SK-N-SH (cell line): Measurements from ENCODE around the gene RABGAP1L. TPM values are rescaled to one million over a fixed set of nuclear protein-coding genes. Genes with fewer than 3 reads are reported as not detected.

Source experiments
- CTCF ChIA-PET: fragments of 300-600, 350-600 bp; formaldehyde crosslinking; extraction: SDS; loops from one replicate; lab custom pipeline; 2021; lab: Yijun Ruan, JAX
- POLR2A ChIA-PET: fragments of 350-600 bp; sonication (Branson Sonifier 250); formaldehyde crosslinking; extraction: SDS; loops from one replicate; lab custom pipeline; 2020; ENCODE audit warnings: antibody characterized with exemption, inconsistent platforms; lab: Yijun Ruan, JAX
- DNase-seq: peaks from one replicate; pipeline ENCODE4 v3.0.0; 2012
- H2AFZ ChIP-seq: fragments of 200-600 bp; sonication (generic); 2 replicates; pipeline ENCODE4 v1.8.1; 2016; ENCODE audit warnings: antibody characterized with exemption, mild to moderate bottlenecking, low read depth
- H3F3A ChIP-seq: fragments of 200-600 bp; sonication (generic); replicated peaks from 2 replicates; pipeline ENCODE3; 2016; ENCODE audit warnings: antibody characterized with exemption, mild to moderate bottlenecking; ENCODE audit not compliant: insufficient read depth
- H3K27ac ChIP-seq, 2 experiments: fragments of 200-500 bp in 1 of 2; fragments of 200-600 bp in 1 of 2; sonication (Bioruptor generic) in 1 of 2; sonication (generic), shearing (Covaris generic) in 1 of 2; 2 replicates each; pipeline versions ENCODE4 v1.5.1 to v1.6.1; 2014 to 2016; ENCODE audit warnings: low read depth in 2 of 2, inconsistent platforms in 1 of 2, low read length in 1 of 2, mild to moderate bottlenecking in 1 of 2, mixed read lengths in 1 of 2
- H3K27me3 ChIP-seq: fragments of 200-600 bp; sonication (generic), shearing (Covaris generic); 2 replicates; pipeline ENCODE4 v1.6.1; 2016; ENCODE audit warnings: mixed run types; ENCODE audit not compliant: insufficient read depth
- H3K36me3 ChIP-seq, 2 experiments: fragments of 200-500 bp in 1 of 2; fragments of 200-600 bp in 1 of 2; sonication (Bioruptor generic) in 1 of 2; sonication (generic) in 1 of 2; replicated peaks in 1 of 2; 2 replicates each; pipeline versions ENCODE3 to v1.5.1; 2014 to 2016; ENCODE audit warnings: low read length in 1 of 2, mild to moderate bottlenecking in 1 of 2; ENCODE audit not compliant: insufficient read depth in 2 of 2, control insufficient read depth in 1 of 2
- H3K4me1 ChIP-seq, 2 experiments: fragments of 200-500 bp in 1 of 2; fragments of 200-600 bp in 1 of 2; sonication (Bioruptor generic) in 1 of 2; sonication (generic), shearing (Covaris generic) in 1 of 2; 2 replicates each; pipeline versions ENCODE4 v1.5.1 to v1.6.1; 2014 to 2016; ENCODE audit warnings: low read depth in 1 of 2, low read length in 1 of 2, mixed run types in 1 of 2; ENCODE audit not compliant: insufficient read depth in 2 of 2, control insufficient read depth in 1 of 2
- H3K4me2 ChIP-seq: fragments of 200-600 bp; sonication (generic), shearing (Covaris generic); 2 replicates; pipeline ENCODE4 v1.6.1; 2017; ENCODE audit warnings: mixed run types
- H3K4me3 ChIP-seq, 2 experiments: fragments of 200-500 bp in 1 of 2; fragments of 200-600 bp in 1 of 2; sonication (Bioruptor generic) in 1 of 2; sonication (generic), shearing (Covaris generic) in 1 of 2; 2 replicates each; pipeline versions ENCODE4 v1.5.1 to v1.8.1; 2014 to 2016; ENCODE audit warnings: low read depth in 2 of 2, inconsistent platforms in 1 of 2, low read length in 1 of 2, mild to moderate bottlenecking in 1 of 2, mixed read lengths in 1 of 2, moderate library complexity in 1 of 2
- H3K79me2 ChIP-seq: fragments of 200-600 bp; sonication (generic); 2 replicates; pipeline ENCODE4 v1.8.1; 2017; ENCODE audit warnings: mild to moderate bottlenecking; ENCODE audit not compliant: insufficient read depth
- H3K9ac ChIP-seq: fragments of 200-600 bp; sonication (generic); 2 replicates; pipeline ENCODE4 v1.6.1; 2017; ENCODE audit warnings: mixed run types
- H3K9me2 ChIP-seq: fragments of 200-600 bp; sonication (generic); 2 replicates; pipeline ENCODE4 v1.6.1; 2017; ENCODE audit warnings: mixed run types
- H3K9me3 ChIP-seq: fragments of 200-600 bp; sonication (generic); 2 replicates; pipeline ENCODE4 v1.6.1; 2017; ENCODE audit warnings: mixed run types, mild to moderate bottlenecking, moderate library complexity
- H4K20me1 ChIP-seq: fragments of 200-600 bp; sonication (generic); 2 replicates; pipeline ENCODE4 v1.6.1; 2017; ENCODE audit warnings: mild to moderate bottlenecking, mixed run types; ENCODE audit not compliant: insufficient read depth
- CHD2 ChIP-seq: fragments of 150-350 bp; IDR thresholded peaks from 2 replicates; pipeline ENCODE4 v1.6.1; 2018; ENCODE audit warnings: low read length; ENCODE audit not compliant: partially characterized antibody
- EP300 ChIP-seq, 2 experiments: IDR thresholded peaks; 2 replicates each; pipeline versions ENCODE4 v1.4.0 to v1.6.1; 2012; ENCODE audit warnings: borderline replicate concordance in 1 of 2, low read depth in 1 of 2, low read length in 1 of 2
- FOXJ3 ChIP-seq: sonication (generic); formaldehyde crosslinking; IDR thresholded peaks from 2 replicates; pipeline ENCODE4 v1.5.1; 2020; ENCODE audit warnings: mild to moderate bottlenecking, missing genetic modification reagents
- FOXM1 ChIP-seq: IDR thresholded peaks from 2 replicates; pipeline ENCODE4 v1.4.0; 2012; ENCODE audit warnings: low read depth, mild to moderate bottlenecking
- GABPA ChIP-seq: IDR thresholded peaks from 2 replicates; pipeline ENCODE4 v1.4.0; 2012; ENCODE audit warnings: low read depth, mild to moderate bottlenecking
- NFIC ChIP-seq: IDR thresholded peaks from 2 replicates; pipeline ENCODE4 v1.4.0; 2012; ENCODE audit warnings: borderline replicate concordance
- RAD21 ChIP-seq: IDR thresholded peaks from 2 replicates; pipeline ENCODE4 v1.6.1; 2012; ENCODE audit warnings: mild to moderate bottlenecking, low read length
- RCOR1 ChIP-seq: fragments of 150-350 bp; IDR thresholded peaks from 2 replicates; pipeline ENCODE4 v1.6.1; 2017; ENCODE audit warnings: antibody characterized with exemption, low read length
- TAF1 ChIP-seq: IDR thresholded peaks from 2 replicates; pipeline ENCODE4 v1.6.1; 2012; ENCODE audit warnings: low read depth, mild to moderate bottlenecking, low read length, moderate library complexity, borderline replicate concordance
- TCF12 ChIP-seq: IDR thresholded peaks from 2 replicates; pipeline ENCODE4 v1.4.0; 2012
- WGBS: methylation state at CpG from one replicate; pipeline ENCODE4 v1.1.6; 2017; ENCODE audit warnings: low lambda C conversion rate; 5-methylcytosine and 5-hydroxymethylcytosine counted together
- polyA plus RNA-seq, 3 experiments: library from polyadenylated mRNA; depleted of rRNA; stranded (reverse); fragments of >200 nt; gene quantifications; 2 replicates each; pipeline ENCODE4 v1.2.3, GENCODE V29; 2012
- TF ChIP-seq, protein P1 (sequence below): fragments of 150-350 bp; IDR thresholded peaks from 2 replicates; pipeline ENCODE4 v1.6.1; 2016; ENCODE audit warnings: mild to moderate bottlenecking, low read depth, low read length
- TF ChIP-seq, protein P2 (sequence below): fragments of 150-350 bp; IDR thresholded peaks from 2 replicates; pipeline ENCODE4 v1.6.1; 2017; ENCODE audit warnings: antibody characterized with exemption, low read length, low read depth, borderline replicate concordance
- TF ChIP-seq, protein P3 (sequence below): fragments of 200-600 bp; sonication (generic); IDR thresholded peaks from 2 replicates; pipeline ENCODE4 v1.6.1; 2017; ENCODE audit warnings: antibody characterized with exemption, mild to moderate bottlenecking, moderate library complexity
- TF ChIP-seq, protein P4 (sequence below): IDR thresholded peaks from 2 replicates; pipeline ENCODE4 v1.4.0; 2012; ENCODE audit warnings: low read depth, borderline replicate concordance
- TF ChIP-seq, protein P5 (sequence below): IDR thresholded peaks from 2 replicates; pipeline ENCODE4; 2012

Gene RABGAP1L
- polyA plus RNA-seq, 1 of the 3 experiments (the other 2 are of a cell fraction) = 7.2 TPM

DNA sequence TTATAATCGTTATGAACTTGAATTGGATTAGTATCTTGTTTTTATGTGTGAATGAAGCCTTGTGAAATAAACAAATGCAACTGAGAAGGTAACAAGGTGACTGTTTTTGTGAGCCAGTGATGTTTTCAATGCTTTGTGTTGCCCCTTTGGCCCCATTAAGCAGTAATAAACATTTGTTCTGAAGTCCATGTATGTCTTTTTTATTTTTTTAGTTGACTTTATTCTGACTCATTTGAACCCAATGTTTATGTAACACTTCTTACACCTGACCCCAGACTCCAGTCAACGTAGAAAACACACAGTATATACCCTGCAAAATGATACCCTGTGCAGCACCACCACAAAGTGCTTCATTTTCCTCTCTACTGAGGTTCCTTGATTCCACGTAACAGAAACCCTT, 835.8 kb downstream of the RABGAP1L start:
- 87% methylated on average over 3 of the region's 3 CpGs for WGBS
- Histone ChIP-seq H3K79me2 (peaks cover 1% of the 10 kb centered on the region; the same call in 1 of the 2 replicates), H2AFZ (no peak overlapping the region), H3K9me3 (no peaks in the 10 kb centered on the region), H3K4me3 (no peak overlapping the region), H3K27ac (no peak overlapping the region), H3K4me1 (peaks cover 0 to 6% of the 10 kb centered on the region in 2 experiments; a peak in 2 of 4 replicates), H3K36me3 (peaks cover 4 to 9% of the 10 kb centered on the region in 2 experiments), H3K9me2 (no peaks in the 10 kb centered on the region), H3F3A (peaks cover 4% of the 10 kb centered on the region), H3K9ac (no peak overlapping the region), H3K4me2 (no peak overlapping the region), H4K20me1 (no peaks in the 10 kb centered on the region), H3K27me3 (no peaks in the 10 kb centered on the region)
- ChIA-PET CTCF (interaction anchor here (2.2 kb wide), 1 partner anchor 13 kb away, joined by 7 read pairs; no protein-coding TSS in a partner anchor), POLR2A (no interaction called here)
- TF ChIP-seq, protein P1, sequence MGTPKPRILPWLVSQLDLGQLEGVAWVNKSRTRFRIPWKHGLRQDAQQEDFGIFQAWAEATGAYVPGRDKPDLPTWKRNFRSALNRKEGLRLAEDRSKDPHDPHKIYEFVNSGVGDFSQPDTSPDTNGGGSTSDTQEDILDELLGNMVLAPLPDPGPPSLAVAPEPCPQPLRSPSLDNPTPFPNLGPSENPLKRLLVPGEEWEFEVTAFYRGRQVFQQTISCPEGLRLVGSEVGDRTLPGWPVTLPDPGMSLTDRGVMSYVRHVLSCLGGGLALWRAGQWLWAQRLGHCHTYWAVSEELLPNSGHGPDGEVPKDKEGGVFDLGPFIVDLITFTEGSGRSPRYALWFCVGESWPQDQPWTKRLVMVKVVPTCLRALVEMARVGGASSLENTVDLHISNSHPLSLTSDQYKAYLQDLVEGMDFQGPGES = no peak
- no peak for TF ChIP-seq FOXJ3 (CRISPR knock-in tag)
- TF ChIP-seq, protein P2, sequence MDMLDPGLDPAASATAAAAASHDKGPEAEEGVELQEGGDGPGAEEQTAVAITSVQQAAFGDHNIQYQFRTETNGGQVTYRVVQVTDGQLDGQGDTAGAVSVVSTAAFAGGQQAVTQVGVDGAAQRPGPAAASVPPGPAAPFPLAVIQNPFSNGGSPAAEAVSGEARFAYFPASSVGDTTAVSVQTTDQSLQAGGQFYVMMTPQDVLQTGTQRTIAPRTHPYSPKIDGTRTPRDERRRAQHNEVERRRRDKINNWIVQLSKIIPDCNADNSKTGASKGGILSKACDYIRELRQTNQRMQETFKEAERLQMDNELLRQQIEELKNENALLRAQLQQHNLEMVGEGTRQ = no peak
- TF ChIP-seq RCOR1 = no peak
- TF ChIP-seq CHD2 = no peak
- TF ChIP-seq, protein P3, sequence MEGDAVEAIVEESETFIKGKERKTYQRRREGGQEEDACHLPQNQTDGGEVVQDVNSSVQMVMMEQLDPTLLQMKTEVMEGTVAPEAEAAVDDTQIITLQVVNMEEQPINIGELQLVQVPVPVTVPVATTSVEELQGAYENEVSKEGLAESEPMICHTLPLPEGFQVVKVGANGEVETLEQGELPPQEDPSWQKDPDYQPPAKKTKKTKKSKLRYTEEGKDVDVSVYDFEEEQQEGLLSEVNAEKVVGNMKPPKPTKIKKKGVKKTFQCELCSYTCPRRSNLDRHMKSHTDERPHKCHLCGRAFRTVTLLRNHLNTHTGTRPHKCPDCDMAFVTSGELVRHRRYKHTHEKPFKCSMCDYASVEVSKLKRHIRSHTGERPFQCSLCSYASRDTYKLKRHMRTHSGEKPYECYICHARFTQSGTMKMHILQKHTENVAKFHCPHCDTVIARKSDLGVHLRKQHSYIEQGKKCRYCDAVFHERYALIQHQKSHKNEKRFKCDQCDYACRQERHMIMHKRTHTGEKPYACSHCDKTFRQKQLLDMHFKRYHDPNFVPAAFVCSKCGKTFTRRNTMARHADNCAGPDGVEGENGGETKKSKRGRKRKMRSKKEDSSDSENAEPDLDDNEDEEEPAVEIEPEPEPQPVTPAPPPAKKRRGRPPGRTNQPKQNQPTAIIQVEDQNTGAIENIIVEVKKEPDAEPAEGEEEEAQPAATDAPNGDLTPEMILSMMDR = no peak
- TF ChIP-seq RAD21 = no peak
- TF ChIP-seq, protein P4, sequence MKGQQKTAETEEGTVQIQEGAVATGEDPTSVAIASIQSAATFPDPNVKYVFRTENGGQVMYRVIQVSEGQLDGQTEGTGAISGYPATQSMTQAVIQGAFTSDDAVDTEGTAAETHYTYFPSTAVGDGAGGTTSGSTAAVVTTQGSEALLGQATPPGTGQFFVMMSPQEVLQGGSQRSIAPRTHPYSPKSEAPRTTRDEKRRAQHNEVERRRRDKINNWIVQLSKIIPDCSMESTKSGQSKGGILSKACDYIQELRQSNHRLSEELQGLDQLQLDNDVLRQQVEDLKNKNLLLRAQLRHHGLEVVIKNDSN = no peak
- TF ChIP-seq FOXM1 = no peak
- TF ChIP-seq TAF1 = no peak
- no peak for TF ChIP-seq GABPA
- TF ChIP-seq EP300 (IDR thresholded peaks at IDR 0.05; ENCODE audit: borderline replicate concordance in 1 of 2, low read depth in 1 of 2, low read length in 1 of 2) = no peak
- no peak for TF ChIP-seq TCF12
- TF ChIP-seq, protein P5, sequence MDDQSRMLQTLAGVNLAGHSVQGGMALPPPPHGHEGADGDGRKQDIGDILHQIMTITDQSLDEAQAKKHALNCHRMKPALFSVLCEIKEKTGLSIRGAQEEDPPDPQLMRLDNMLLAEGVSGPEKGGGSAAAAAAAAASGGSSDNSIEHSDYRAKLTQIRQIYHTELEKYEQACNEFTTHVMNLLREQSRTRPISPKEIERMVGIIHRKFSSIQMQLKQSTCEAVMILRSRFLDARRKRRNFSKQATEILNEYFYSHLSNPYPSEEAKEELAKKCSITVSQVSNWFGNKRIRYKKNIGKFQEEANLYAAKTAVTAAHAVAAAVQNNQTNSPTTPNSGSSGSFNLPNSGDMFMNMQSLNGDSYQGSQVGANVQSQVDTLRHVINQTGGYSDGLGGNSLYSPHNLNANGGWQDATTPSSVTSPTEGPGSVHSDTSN = no peak
- TF ChIP-seq NFIC = no peak
- no peak for DNase-seq
